NCI-H2227 (cell line): ENCODE results near the gene PAM16.
"Not testable (repeated sequence)": the region's sequence is repeated elsewhere in the genome, so short reads cannot be mapped to it uniquely, and the experiment has no call there.

Experiments
- DNase-seq: peaks from one replicate; lab custom pipeline; 2025; ENCODE audit not compliant: unreplicated experiment; lab: John Stamatoyannopoulos, UW

The PAM16 gene

DNA sequence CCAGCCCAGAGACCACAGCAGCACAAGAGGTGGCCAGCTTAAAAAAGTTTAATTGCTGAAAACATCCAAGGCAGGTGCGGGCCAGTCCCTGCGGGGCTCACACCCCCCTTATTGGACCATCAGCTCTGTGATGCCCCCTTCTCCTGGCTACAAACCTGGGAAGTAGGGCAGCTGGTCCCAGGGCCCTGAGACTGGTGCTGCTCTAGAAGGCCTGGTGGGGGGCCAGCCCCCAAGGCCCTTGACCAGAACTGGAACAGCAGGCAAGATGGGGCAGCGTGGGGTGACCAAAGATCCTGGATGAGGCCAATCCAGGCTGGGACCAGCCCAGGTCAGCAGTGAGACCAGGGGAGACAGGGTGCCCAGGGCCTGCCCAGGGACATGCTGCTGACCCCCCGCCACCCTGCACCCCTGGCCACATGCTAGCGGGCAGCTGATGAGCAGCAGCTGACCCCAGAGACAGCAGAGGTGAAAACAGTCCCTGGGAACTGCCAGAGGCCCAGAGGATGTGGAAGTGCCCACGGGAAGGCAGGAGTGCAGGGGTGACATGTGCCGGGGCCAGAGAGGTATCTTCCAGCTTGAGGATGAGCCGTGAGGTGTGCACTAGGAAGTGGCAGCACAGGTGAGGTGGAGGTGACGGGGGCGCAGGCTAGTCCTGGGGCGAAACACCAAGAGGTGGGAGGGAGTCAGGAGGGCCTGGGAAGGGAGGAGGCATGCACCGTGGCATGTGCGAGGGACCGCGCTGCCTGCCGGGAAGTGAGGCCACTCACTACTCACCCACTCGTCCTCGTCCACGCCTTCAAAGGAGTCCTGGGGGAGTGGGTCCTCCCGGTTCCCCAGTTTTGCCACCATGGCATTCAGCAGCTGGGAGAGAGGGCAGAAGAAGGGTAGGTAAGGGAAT, 3.6 kb upstream of the PAM16 start:
- no peak for DNase-seq

DNA sequence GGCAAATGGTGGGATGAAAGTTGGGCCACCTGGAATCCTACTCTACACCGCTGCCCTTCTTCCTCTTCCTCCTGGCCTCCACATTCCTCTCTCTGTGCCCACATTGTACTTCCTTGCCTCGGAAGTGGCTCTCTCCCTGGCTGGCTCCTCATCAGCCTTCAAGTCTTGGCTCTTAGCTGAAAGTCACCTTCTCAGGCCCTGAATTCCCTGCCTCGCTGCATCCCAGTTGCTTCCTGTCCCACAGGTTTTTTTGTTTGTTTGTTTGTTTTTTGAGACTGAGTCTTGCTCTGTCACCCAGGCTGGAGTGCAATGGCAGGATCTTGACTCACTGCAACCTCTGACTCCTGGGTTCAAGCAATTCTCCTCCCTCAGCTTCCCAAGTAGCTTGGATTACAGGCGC, 2.6 kb upstream of the PAM16 start:
- DNase-seq, result no peak

DNA sequence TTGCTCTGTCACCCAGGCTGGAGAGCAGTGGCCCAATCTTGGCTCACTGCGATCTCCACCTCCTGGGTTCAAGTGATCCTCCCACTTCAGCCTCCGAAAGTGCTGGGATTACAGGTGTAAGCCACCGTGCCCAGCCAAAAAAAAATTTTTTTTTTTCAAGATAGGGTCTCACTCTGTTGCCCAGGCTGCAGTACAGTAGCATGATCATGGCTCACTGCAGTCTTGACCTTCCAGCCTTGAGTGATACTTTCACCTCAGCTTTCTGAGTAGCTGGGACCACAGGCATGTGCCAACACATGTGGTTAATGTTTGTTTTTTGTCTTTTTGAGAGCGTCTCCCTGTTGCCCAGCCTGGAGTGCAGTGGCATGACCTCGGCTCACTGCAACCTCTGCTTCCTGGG, 1.7 kb upstream of the PAM16 start:
- DNase-seq, result no peak

DNA sequence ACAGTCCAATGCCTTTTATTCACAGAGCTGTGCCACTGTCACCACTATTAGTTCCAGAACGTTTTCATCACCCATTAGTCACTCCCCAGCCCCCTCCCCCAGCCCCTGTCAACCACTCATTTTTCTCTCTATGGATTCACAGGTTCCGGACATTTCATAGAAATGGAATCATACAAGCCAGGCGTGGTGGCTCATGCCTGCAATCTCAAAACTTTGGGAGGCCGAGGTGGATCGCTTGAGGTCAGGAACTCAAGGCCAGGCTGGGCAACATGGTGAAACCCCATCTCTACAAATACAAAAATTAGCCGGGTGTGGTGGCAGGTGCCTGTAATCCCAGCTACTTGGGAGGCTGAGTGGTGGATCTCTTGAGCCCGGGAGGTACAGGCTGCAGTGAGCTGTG, 759 bp upstream of the PAM16 start:
- no peak for DNase-seq

DNA sequence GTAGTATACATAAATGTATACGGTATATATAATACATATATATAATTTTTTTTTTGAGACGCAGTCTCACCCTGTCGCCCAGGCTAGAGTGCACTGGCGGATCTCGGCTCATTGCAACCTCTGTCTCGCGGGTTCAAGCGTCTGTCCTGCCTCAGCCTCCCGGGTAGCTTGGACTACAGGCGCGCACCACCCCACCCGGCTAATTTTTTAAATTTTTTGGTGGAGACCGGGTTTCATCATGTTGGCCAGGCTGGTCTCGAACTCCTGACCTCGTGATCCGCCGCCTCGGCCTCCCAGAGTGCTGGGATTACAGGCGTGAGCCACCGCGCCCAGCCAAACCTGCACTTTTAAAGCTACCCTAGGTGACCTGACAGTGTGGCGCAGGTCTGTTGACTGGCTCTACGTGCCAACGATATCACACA, 745 bp downstream of the PAM16 start:
- no peak for DNase-seq

DNA sequence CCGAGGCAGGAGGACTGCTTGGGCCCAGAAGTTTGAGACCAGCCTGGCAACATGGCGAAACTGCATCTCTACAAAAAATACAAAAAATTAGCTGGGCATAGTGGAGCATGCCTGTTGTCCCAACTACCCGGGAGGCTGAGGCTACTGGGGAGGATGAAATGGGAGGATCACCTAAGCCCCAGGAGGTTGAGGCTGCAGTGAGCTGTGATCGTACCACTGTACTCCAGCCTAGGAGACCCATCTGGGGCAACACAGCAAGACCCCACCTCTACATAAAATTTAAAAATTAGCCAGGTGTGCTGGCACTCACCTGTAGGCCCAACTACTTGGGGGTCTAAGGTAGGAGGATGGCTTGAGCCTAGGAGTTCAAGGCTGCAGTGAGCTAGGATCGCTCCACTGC, 1.8 kb downstream of the PAM16 start:
- DNase-seq, result no peak

DNA sequence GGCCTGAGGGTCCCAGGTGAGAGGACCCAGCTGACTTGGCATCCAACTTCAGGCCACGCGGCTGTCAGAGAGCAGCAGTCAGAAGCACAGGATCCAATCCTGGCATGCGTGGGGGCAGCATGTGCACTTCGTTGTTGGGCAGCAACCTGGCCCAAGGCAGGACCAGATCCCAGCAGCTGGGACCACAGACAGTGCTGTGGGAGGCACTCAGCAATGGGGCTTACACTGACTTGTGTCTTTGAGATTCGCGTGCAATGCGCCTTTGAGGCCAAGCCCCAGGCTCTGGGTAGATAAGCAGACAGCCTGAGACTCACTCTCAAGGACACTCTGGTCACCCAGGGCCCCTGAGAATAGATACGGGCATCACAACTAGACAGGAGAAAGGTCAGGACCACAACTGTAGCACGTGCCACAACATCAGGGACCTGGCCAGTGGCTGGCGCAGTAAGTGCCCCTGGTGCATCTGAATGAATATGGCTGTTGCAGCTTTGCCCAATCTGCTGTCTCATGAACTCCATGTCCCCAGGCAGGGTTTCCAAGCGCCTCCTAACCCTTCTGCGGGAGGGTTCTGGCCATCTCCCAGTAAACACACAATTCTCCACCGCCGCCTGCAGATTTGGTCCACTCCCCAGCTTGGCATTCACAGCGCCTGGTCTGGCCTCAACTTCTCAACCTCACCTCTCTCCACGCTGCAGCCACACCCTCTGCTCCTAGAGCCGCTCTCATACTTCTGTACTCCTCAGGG, 3.2 kb downstream of the PAM16 start:
- DNase-seq, result no peak

DNA sequence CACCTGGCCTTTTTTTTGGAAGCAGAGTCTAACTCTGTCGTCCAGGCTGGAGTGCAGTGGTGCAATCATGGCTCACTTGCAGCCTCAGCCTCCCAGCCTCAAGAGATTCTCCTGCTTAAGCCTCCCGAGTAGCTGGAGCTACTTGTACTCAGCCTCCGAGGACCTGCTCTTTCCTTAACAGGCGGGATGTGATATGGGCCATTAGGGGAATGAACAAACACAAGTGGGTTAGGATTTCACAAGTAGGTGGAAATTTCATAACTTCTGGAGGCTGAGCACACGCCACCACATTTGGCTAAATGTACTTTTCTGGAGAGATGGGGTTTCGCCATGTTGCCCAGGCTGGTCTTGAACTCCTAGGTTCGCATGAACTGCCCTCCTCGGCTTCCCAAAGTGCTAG, 4.1 kb downstream of the PAM16 start:
- DNase-seq, result no peak

DNA sequence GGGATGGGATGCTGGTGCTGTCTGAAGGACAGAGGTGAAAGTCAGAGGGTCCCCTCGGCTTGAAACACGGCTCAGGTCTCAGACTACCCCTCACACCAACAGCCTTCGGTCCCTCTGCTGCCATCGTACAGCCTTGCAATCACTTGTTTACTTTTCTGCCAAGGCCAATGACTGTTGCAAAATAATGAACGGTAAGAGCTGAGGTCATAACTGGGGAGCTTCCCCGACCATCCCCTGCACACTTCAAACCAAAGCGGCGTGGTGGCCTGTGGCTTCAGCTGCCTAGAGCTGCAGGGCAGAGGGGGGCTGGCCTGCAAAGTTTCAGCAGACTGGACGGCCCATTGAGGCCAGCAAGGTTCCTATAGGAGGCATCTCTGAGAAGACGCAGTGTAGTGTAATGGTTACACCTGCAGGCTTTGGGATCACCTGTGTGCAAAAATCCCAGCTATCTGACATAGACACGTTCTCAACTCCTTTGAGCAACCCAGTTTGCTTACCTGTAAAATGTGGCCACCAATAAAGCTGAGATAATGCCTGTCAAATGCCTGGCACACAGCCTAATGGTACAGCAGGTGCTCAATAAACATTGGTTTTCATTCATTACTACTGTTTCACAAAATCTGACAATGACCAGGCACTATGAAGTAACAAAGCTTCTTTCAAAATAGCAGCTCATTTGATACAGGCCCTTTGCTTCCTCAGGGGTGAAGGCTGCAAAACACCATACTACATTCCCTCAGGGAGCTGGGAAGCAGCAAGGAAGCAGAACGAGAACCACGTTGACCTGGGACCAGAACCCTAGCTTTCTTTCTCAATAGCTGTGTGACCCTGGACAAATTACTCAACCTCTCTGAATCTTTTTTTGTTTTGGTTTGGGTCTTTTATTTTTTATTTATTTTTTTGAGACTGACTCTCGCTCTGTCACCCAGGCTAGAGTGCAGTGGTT, 5.0 kb downstream of the PAM16 start:
- DNase-seq, result no peak

DNA sequence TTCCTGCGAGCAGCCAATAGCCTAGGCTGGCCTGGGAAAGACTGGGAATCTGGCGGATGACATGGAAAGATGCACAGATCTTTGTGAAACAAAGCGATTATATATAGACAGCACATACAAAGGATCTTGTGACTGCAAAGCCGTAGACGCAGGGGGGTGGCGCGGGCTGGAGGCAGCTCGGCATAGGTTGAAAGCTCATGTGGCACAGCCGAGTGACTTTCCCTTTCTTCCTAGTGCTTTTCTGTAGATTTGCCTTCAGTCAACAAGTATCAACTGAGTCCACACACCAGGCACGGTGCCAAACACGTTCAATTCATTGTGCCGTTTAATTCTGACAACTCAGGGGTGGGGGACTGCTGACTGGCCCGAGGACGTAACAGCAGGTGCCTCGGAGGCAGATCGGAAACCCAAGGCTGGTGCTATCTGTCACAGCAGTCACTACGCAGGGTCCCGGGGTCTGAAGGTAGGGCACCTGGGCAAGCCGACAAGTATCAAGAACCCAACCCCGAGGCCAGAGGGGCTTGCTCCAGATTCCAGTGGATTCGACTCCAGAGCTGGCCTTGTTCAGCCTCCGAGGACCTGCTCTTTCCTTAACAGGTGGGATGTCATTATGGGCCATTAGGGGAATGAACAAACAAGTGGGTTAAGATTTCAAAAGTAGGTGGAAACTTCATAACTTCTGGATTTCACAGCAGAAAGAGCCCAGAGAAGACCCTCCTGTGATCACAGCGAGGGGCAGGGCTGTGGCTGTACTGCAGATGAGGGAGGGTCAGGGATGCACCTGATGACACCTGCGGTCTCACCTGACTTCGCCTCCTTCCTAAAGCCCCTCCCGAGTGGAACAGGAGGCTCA, 5.9 kb downstream of the PAM16 start:
- peak; percentile 75 for DNase-seq

DNA sequence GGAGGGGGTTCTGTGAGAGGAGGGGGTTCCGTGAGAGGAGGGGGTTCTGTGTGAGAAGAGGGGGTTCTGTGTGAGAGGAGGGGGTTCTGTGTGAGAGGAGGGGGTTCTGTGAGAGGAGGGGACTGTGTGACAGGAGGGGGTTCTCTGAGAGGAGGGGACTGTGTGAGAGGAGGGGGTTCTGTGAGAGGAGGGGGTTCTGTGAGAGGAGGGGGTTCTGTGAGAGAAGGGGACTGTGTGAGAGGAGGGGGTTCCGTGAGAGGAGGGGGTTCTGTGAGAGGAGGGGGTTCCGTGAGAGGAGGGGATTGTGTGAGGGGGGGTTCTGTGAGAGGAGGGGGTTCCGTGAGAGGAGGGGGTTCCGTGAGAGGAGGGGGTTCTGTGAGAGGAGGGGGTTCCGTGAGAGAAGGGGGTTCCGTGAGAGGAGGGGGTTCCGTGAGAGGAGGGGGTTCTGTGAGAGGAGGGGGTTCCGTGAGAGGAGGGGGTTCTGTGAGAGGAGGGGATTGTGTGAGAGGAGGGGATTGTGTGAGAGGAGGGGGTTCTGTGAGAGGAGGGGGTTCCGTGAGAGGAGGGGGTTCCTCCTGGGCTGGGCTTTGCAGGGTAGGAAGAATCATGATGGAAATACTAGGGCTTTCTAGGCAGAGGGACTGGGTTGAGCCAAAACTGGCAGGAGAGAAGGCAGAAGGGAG, 6.7 kb downstream of the PAM16 start:
- DNase-seq, result not testable (repeated sequence)

DNA sequence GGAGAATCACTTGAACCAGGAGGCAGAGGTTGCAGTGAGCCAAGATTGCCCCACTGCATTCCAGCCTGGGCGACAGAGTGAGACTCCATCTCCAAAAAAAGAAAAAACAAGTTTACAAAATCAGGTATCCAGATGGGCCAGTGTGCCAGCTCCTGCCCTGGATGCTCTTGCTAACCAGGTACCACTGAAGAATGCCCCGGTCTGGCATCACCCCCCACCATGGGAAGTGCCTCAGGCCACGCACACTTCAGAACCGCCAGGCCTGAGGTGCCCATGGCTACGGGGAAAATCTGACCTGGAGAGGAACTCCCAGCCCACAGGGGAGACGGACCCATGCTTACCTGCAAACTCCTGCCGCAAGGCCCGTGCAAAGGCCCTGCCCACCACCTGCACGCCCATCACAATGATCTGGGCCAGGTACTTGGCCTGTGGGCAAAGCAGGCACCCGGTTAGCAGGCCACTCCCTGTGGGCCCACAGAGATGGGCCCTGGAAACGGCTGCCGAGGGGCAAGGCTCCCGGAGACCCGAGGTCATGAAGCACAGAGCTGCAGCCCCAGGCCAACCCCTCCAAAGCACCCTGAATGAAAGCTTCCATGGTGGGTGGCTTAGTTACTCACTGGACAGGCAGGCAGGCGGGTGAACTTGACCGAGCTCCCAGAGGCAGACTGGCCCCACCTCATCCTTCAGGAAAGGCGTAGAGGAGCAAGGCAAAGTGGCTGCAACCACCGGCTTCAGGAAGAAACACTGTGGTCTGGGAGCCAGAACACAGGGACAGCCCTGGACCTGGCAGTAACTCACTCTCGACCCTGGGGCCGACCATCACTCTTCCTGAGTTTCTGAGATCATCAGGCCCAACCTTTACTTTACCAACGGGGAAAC, 8.0 kb downstream of the PAM16 start:
- DNase-seq, result no peak

DNA sequence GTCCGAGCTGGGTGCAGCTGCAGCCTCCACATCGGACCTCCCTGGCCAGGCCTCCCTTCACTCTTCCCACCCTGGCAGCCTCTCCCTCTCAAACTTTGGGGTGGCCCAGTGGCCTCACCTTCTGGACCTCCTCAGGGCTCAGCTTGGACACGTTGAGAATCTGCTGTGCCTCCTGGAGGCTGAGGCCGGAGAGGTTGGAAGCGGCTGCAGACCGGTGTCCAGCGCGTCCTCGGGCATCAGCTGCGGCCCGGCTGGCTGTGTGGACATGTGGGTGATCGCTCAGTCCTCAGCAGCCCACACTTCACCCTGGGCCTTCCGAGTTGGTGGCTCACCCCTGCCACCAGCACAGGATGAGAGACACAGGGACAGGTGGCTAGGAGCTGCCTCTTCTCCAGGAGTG, 9.9 kb downstream of the PAM16 start:
- DNase-seq, result no peak

DNA sequence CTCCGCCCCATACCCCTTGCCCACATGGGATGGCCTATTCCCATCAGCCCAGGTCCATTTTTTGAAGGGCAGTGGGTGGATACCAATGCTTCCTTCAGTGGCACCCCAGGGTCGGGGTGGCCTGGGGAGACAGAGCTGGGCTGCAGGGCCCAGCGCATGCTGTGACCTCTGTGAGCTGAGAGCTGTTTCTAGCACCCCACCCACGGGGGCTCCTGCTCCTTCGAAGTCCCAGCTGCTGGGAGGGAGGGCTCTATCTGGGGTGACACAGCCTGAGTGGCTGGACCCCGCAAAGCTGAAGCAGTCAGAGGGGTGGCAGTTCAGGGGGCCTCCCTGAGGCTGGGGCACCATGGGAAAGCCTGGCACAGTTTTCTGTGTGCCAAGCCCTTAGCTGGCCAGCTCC, 10.7 kb downstream of the PAM16 start:
- DNase-seq, result no peak

DNA sequence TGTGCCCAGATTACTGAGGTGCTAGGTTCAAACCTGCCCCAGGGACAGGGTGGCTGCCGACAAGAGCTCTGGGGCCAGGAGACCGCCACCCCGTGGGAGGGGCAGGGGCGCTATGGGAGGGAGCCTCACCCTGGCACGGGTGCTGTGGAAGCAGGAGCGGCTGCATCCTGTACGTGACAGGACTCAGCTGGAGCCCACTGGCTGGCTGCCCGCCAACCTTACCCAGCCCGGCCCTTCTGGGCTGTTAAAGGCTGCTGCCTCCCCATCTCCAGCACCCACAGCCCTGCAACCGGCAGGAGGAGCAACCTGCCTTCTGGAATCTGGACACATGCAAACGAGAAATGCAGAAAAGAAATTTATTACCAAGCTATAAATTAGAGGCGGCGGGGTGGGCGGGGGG, 11.2 kb downstream of the PAM16 start:
- peak; percentile 71 for DNase-seq

DNA sequence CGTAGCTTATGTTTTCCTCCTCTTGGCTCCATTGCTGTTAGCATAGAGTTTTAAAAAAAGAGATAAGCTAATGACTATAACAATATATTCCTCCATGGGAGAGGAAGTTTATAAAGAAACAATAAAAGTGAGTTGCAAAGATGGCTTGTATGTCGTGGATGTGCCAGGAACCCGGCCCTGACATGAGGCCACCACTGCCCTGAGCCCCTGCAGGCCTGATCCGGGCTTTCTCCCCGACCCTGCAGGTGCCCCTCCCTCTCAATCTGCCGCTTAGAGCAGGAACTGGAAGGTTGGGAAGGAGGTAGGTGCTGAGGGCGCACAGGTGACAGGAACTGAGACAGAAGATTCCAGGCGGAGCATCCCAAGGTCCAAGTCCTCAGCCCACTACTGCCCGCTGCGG, 11.7 kb downstream of the PAM16 start:
- no peak for DNase-seq

DNA sequence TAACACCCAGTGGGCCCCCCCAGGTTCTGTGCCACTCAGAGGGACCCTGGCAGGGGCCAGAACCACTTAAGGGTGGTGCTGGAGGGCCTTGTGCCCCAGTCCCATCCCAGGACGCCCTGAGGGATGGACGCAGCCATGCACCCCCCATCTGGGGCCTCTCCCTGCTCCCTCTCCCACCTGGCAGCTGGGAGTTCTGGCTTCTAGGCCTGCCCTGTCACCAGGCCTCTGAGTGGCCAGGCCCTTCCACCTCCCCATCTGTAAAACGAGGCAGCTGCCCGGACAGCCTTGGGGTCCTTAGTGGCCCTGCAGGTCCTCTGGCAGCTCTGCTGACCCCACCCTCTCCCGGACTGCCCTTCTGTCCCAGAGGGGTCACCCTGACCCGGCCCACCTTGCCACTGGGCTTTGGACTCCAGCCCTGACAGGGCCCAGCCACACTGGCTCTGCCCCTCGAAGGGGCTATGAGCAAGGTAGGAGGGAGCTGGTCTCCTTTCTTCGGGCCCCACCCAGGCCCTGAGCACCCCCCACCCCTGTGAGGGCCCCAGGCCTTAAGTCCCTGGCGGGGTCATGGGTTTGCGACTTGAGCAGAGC, 12.3 kb downstream of the PAM16 start:
- no peak for DNase-seq

DNA sequence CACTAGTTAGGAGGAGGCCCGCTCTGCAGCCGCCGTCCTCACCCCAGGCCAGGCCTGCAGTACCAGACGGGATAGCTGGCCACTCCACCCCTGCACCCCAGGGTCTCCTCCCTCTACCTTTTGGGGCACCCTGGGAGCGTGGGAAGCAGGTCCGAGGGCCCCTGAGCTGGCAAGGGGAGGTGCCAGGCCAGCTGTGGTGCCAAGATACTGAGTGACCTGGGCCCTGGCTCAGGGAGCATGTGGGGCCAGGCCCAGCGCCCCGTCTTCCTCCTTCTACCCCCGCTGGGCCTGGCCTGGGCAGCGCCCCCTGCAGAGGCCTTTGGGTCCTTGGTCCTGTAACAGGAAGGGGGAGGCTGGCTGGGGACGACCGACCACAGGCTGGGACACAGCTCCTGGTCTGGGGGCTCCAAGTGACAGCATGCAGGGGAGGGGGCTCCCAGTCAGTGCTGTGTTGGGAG, 13.0 kb downstream of the PAM16 start:
- no peak for DNase-seq
